ENCODE data around the gene ATP11A.

GRCh38 chr13:112781881-112782361, 92.1 kb downstream of the ATP11A start:
- no peak for TF ChIP-seq CTCF (IDR thresholded peaks at IDR 0.05)
- TF ChIP-seq POLR2A (IDR thresholded peaks at IDR 0.05), result no peak
